HCT116 (cell line): ENCODE results near the gene SIL1. TPM values are rescaled to one million over a fixed set of nuclear protein-coding genes. Genes with fewer than 3 reads are reported as not detected.

Experiments used
- ATAC-seq: fragments of 200-7000 bp; cut with Tn5 transposase; 2 replicates; pipeline ENCODE4 v1.9.1; 2020; ENCODE audit warnings: mild to moderate bottlenecking, moderate library complexity
- BruUV-seq: library from RNA; stranded (reverse); fragments of 400-500 nt; replicated peaks from 2 replicates; lab custom pipeline; 2021; lab: Mats Ljungman, UMichigan
- CTCF ChIA-PET: fragments of 300-600 bp; sonication (Branson Sonifier 250); formaldehyde crosslinking; loops from one replicate; lab custom pipeline; 2021; ENCODE audit warnings: antibody characterized with exemption; lab: Charles Lee
- POLR2A ChIA-PET: fragments of 300-600, 350-600 bp; sonication (Branson Sonifier 250); formaldehyde crosslinking; loops from one replicate; lab custom pipeline; 2021; ENCODE audit warnings: antibody characterized with exemption; lab: Charles Lee
- RAD21 ChIA-PET, 2 experiments: fragments of 300-600 bp; sonication (Branson Sonifier 250); formaldehyde crosslinking; loops; one replicate each; lab custom pipeline; 2023; ENCODE audit warnings: low total read pairs in 2 of 2; ENCODE audit not compliant: uncharacterized antibody in 2 of 2, unreplicated experiment in 2 of 2, low non-redundant PET in 1 of 2; lab: Charles Lee
- DNase-seq: peaks from one replicate; pipeline ENCODE4 v3.0.0-alpha.2; 2010; ENCODE audit warnings: low read depth, low spot score
- H2AFZ ChIP-seq: fragments of 200-600 bp; shearing (Covaris generic), sonication (generic); 2 replicates; pipeline ENCODE4 v1.6.1; 2017; ENCODE audit warnings: low read depth, mixed run types, mixed read lengths, antibody characterized with exemption, low read length; ENCODE audit not compliant: poor library complexity, severe bottlenecking
- H3K27ac ChIP-seq: 2 replicates; pipeline ENCODE4 v1.5.1; 2012; ENCODE audit warnings: low read depth, low read length
- H3K27me3 ChIP-seq: fragments of 200-600 bp; sonication (generic); 2 replicates; pipeline ENCODE4 v1.6.1; 2016; ENCODE audit warnings: mixed run types, low read length, mixed read lengths; ENCODE audit not compliant: insufficient read depth
- H3K36me3 ChIP-seq, 2 experiments: fragments of 200-500 bp in 1 of 2; fragments of 200-600 bp in 1 of 2; sonication (Bioruptor generic) in 1 of 2; sonication (generic) in 1 of 2; 2 replicates each; pipeline versions ENCODE4 v1.5.1 to v1.6.1; 2014 to 2016; ENCODE audit warnings: low read length in 2 of 2, inconsistent platforms in 1 of 2, mixed read lengths in 1 of 2, mixed run types in 1 of 2; ENCODE audit not compliant: insufficient read depth in 2 of 2, control insufficient read depth in 1 of 2
- H3K4me1 ChIP-seq, 2 experiments: fragments of 200-600 bp in 1 of 2; sonication (generic) in 1 of 2; 2 replicates each; pipeline versions ENCODE4 v1.5.1 to v1.6.1; 2012 to 2017; ENCODE audit warnings: low read length in 2 of 2, inconsistent platforms in 1 of 2, mild to moderate bottlenecking in 1 of 2, mixed read lengths in 1 of 2, mixed run types in 1 of 2, moderate library complexity in 1 of 2; ENCODE audit not compliant: insufficient read depth in 2 of 2, control insufficient read depth in 1 of 2
- H3K4me2 ChIP-seq: fragments of 200-600 bp; sonication (generic); 2 replicates; pipeline ENCODE4 v1.6.1; 2017; ENCODE audit warnings: mixed run types, low read length, mixed read lengths
- H3K4me3 ChIP-seq, 2 experiments: fragments of 200-600 bp in 1 of 2; sonication (generic) in 1 of 2; replicated peaks in 1 of 2; 2 replicates each; pipeline ENCODE4 v1.5.1; 2011 to 2016; ENCODE audit warnings: low read length in 2 of 2, control low read depth in 1 of 2, low read depth in 1 of 2, mild to moderate bottlenecking in 1 of 2, mixed read lengths in 1 of 2, mixed run types in 1 of 2
- H3K79me2 ChIP-seq: fragments of 200-600 bp; sonication (generic); 2 replicates; pipeline ENCODE4 v1.6.1; 2017; ENCODE audit warnings: mild to moderate bottlenecking, mixed run types, low read length, moderate library complexity, mixed read lengths; ENCODE audit not compliant: insufficient read depth
- H3K9ac ChIP-seq: fragments of 200-600 bp; sonication (generic); 2 replicates; pipeline ENCODE4 v1.6.1; 2016; ENCODE audit warnings: low read length, mixed read lengths
- H3K9me2 ChIP-seq: fragments of 200-600 bp; sonication (generic), shearing (Covaris generic); 2 replicates; pipeline ENCODE4 v1.6.1; 2017; ENCODE audit warnings: mixed run types, mild to moderate bottlenecking, moderate library complexity; ENCODE audit not compliant: insufficient read depth
- H3K9me3 ChIP-seq, 2 experiments: fragments of 200-500 bp in 1 of 2; fragments of 200-600 bp in 1 of 2; sonication (Bioruptor generic) in 1 of 2; sonication (generic) in 1 of 2; 2 replicates each; pipeline ENCODE4 v1.6.1; 2014 to 2017; ENCODE audit warnings: low read length in 2 of 2, mixed read lengths in 2 of 2, inconsistent platforms in 1 of 2, low read depth in 1 of 2, mild to moderate bottlenecking in 1 of 2, mixed run types in 1 of 2, moderate library complexity in 1 of 2; ENCODE audit not compliant: control insufficient read depth in 1 of 2, insufficient read depth in 1 of 2
- H4K20me1 ChIP-seq: fragments of 200-600 bp; sonication (generic), shearing (Covaris generic); 2 replicates; pipeline ENCODE4 v1.6.1; 2017; ENCODE audit warnings: mixed run types, mild to moderate bottlenecking, moderate library complexity; ENCODE audit not compliant: insufficient read depth
- CEBPB ChIP-seq: IDR thresholded peaks from 2 replicates; pipeline ENCODE4 v1.6.1; 2012; ENCODE audit warnings: low read depth
- CTCF ChIP-seq, 3 experiments: fragments of 200-600 bp in 1 of 3; sonication (generic) in 1 of 3; IDR thresholded peaks in 2 of 3; conservative IDR thresholded peaks in 1 of 3; 2 replicates each; pipeline ENCODE4 v1.5.1; 2012 to 2017; ENCODE audit warnings: low read depth in 2 of 3, low read length in 2 of 3, antibody characterized with exemption in 1 of 3, borderline replicate concordance in 1 of 3, control low read depth in 1 of 3, mild to moderate bottlenecking in 1 of 3, mixed read lengths in 1 of 3, mixed run types in 1 of 3, moderate library complexity in 1 of 3; ENCODE audit not compliant: insufficient read depth in 1 of 3
- EGR1 ChIP-seq: IDR thresholded peaks from 2 replicates; pipeline ENCODE4 v1.6.1; 2012; ENCODE audit warnings: low read depth
- ELF1 ChIP-seq: IDR thresholded peaks from 2 replicates; pipeline ENCODE4 v1.6.1; 2012; ENCODE audit warnings: low read depth, borderline replicate concordance
- EZH2 ChIP-seq: fragments of 200-600 bp; sonication (generic); IDR thresholded peaks from 2 replicates; pipeline ENCODE4 v1.6.1; 2017; ENCODE audit warnings: antibody characterized with exemption, mixed run types
- EZH2phosphoT487 ChIP-seq: fragments of 200-600 bp; IDR thresholded peaks from 2 replicates; pipeline ENCODE4 v1.6.1; 2018; ENCODE audit warnings: antibody characterized with exemption, borderline replicate concordance
- JUND ChIP-seq: IDR thresholded peaks from 2 replicates; pipeline ENCODE4 v1.6.1; 2012
- MAX ChIP-seq: IDR thresholded peaks from 2 replicates; pipeline ENCODE4 v1.6.1; 2012
- POLR2A ChIP-seq: IDR thresholded peaks from 2 replicates; pipeline ENCODE4 v1.7.0; 2011; ENCODE audit warnings: borderline replicate concordance; ENCODE audit not compliant: insufficient read depth, insufficient read length; ENCODE audit errors: extremely low read depth
- POLR2AphosphoS5 ChIP-seq: IDR thresholded peaks from 2 replicates; pipeline ENCODE4 v1.6.1; 2011; ENCODE audit warnings: mild to moderate bottlenecking, low read depth, low read length, moderate library complexity
- REST ChIP-seq: IDR thresholded peaks from 2 replicates; pipeline ENCODE4 v1.6.1; 2012; ENCODE audit warnings: low read depth
- SP1 ChIP-seq: IDR thresholded peaks from 2 replicates; pipeline ENCODE4 v1.6.1; 2012; ENCODE audit warnings: low read depth
- ZBTB33 ChIP-seq: IDR thresholded peaks from 2 replicates; pipeline ENCODE4 v1.6.1; 2011; ENCODE audit warnings: mild to moderate bottlenecking, low read length, moderate library complexity; ENCODE audit not compliant: insufficient replicate concordance; ENCODE audit errors: extremely low read depth
- ZNF274 ChIP-seq: fragments of 200-500 bp; sonication (Bioruptor generic); IDR thresholded peaks from 2 replicates; pipeline ENCODE4 v1.6.1; 2014; ENCODE audit warnings: mild to moderate bottlenecking, low read depth, low read length, inconsistent platforms
- intact Hi-C: fragments of 100-400 bp; cut with micrococcal nuclease; formaldehyde crosslinking; loops from 2 replicates; pipeline ENCODE4 v1.10.0; 2022
- total RNA-seq: library from RNA; stranded (reverse); gene quantifications from one replicate; pipeline ENCODE4 v1.2.1, GENCODE V29; 2021; ENCODE audit not compliant: unreplicated experiment

The SIL1 gene
- total RNA-seq, 1 experiment from 2014 or later = 34.0 TPM

GRCh38 chr5:138911441-138911840 is 286.7 kb downstream of the SIL1 start:
- TF ChIP-seq MAX (no peak), REST (no peak), ELF1 (no peak), EGR1 (no peak), ZBTB33 (no peak), EZH2 (no peak), CTCF (IDR thresholded peaks at IDR 0.05 in 2 of 3, conservative IDR thresholded peaks at IDR 0.05 in 1 of 3; ENCODE audit: borderline replicate concordance in 1 of 3, insufficient read depth in 1 of 3, low read depth in 2 of 3, low read length in 2 of 3) (no peak), EZH2phosphoT487 (no peak), SP1 (no peak), CEBPB (no peak), POLR2AphosphoS5 (no peak), POLR2A (no peak), JUND (no peak), ZNF274 (no peak)

More at GRCh38 chr5:138911441-138911840, 286.7 kb downstream of the SIL1 start:
- ChIA-PET CTCF (no interaction called here), RAD21 (no interaction called here), POLR2A (no interaction called here)
- Histone ChIP-seq H3K79me2 (no peaks in the 10 kb centered on the region; the same call in 1 of the 2 replicates), H3K9me3 (no peaks in the 10 kb centered on the region), H3K27ac (no peak overlapping the region), H3K36me3 (0 out of 4 replicates have a peak, but pooled peaks cover 2 to 3% of the 10 kb centered on the region in 2 experiments), H3K4me2 (no peak overlapping the region), H3K27me3 (no peaks in the 10 kb centered on the region), H3K9me2 (no peaks in the 10 kb centered on the region), H3K9ac (no peak overlapping the region), H3K4me3 (no peak overlapping the region), H3K4me1 (no peaks in the 10 kb centered on the region), H2AFZ (no peak overlapping the region), H4K20me1 (no peaks in the 10 kb centered on the region)
- no peak for ATAC-seq
- intact Hi-C loops = no loop called here
- no peak for DNase-seq
- no TSS peak for BruUV-seq
